GM11168 (cell line): ENCODE results near the gene PIK3C2B.
"Not testable (repeated sequence)": the region's sequence is repeated elsewhere in the genome, so short reads cannot be mapped to it uniquely, and the experiment has no call there.

ENCODE experiments used
- in situ Hi-C: fragments of 300-500 bp; cut with MboI; formaldehyde crosslinking; loops from one replicate; pipeline ENCODE4 v1.12.0; 2022; ENCODE audit warnings: low sequenced_read_pairs; ENCODE audit not compliant: unreplicated experiment

Gene PIK3C2B

GRCh38 chr1:204507317-204508105 is 12.9 kb upstream of the PIK3C2B start:
- in situ Hi-C loops = no loop called here

- in situ Hi-C loops = no loop called here
Measured at GRCh38 chr1:204506969-204507316, 12.3 kb upstream of the PIK3C2B start.

GRCh38 chr1:204506201-204506968 is 11.8 kb upstream of the PIK3C2B start:
- in situ Hi-C loops = no loop called here

- in situ Hi-C loops = no loop called here
Measured at GRCh38 chr1:204505674-204506200, 11.1 kb upstream of the PIK3C2B start.

GRCh38 chr1:204503913-204504519 is 9.4 kb upstream of the PIK3C2B start:
- in situ Hi-C loops = loop anchor here (5.0 kb wide), 1 partner anchor 57 kb away; no protein-coding TSS in a partner anchor

- in situ Hi-C loops = loop anchor here (5.0 kb wide), 1 partner anchor 56 kb away; no protein-coding TSS in a partner anchor
Measured at GRCh38 chr1:204503122-204503912, 8.7 kb upstream of the PIK3C2B start.

- in situ Hi-C loops = loop anchor here (5.0 kb wide), 1 partner anchor 55 kb away; no protein-coding TSS in a partner anchor
Measured at GRCh38 chr1:204502241-204502640, 7.6 kb upstream of the PIK3C2B start.

- in situ Hi-C loops = loop anchor here (5.0 kb wide), 1 partner anchor 52 kb away; no protein-coding TSS in a partner anchor
Measured at GRCh38 chr1:204499511-204500468, 5.2 kb upstream of the PIK3C2B start.

- in situ Hi-C loops = no loop called here
Measured at GRCh38 chr1:204498981-204499380, 4.4 kb upstream of the PIK3C2B start.

GRCh38 chr1:204495777-204496176 is 1.2 kb upstream of the PIK3C2B start:
- in situ Hi-C loops = no loop called here

GRCh38 chr1:204495078-204495753 is 611 bp upstream of the PIK3C2B start:
- in situ Hi-C loops = no loop called here

- in situ Hi-C loops = no loop called here
Measured at GRCh38 chr1:204493984-204494280, 673 bp downstream of the PIK3C2B start.

- in situ Hi-C loops = no loop called here
Measured at GRCh38 chr1:204493145-204493983, 1.2 kb downstream of the PIK3C2B start.

- in situ Hi-C loops = no loop called here
Measured at GRCh38 chr1:204491655-204492054, 3.0 kb downstream of the PIK3C2B start.

- in situ Hi-C loops = no loop called here
Measured at GRCh38 chr1:204487256-204487615, 7.4 kb downstream of the PIK3C2B start.

- in situ Hi-C loops = not testable (repeated sequence)
Measured at GRCh38 chr1:204486513-204487255, 7.9 kb downstream of the PIK3C2B start.

- in situ Hi-C loops = no loop called here
Measured at GRCh38 chr1:204483791-204484190, 10.8 kb downstream of the PIK3C2B start.
